ENCODE results near the gene NT5DC4.

Gene NT5DC4

GRCh38 chr2:112749755-112750559 lies 29.1 kb downstream of the NT5DC4 start:
- H3K9ac ChIP-seq (ENCODE audit: low read depth in 1 of 2, low read length in 2 of 2) = no peak overlapping the region
- no peak overlapping the region for H3K27ac ChIP-seq (ENCODE audit: low read depth in 2 of 2, low read length in 2 of 2)

GRCh38 chr2:112750560-112750843 lies 29.7 kb downstream of the NT5DC4 start:
- Histone ChIP-seq H3K9me3 (ENCODE audit: control insufficient read depth in 2 of 2, low read length in 2 of 2) (no peaks in the 10 kb centered on the region), H3K4me3 (ENCODE audit: low read length in 2 of 2) (no peak overlapping the region), H3K27me3 (ENCODE audit: control insufficient read depth in 2 of 2, insufficient read depth in 2 of 2, low read length in 2 of 2) (no peaks in the 10 kb centered on the region), H3K4me1 (ENCODE audit: control insufficient read depth in 2 of 2, insufficient read depth in 2 of 2, low read length in 2 of 2) (peaks cover 0 to 8% of the 10 kb centered on the region in 2 donors), H3K36me3 (ENCODE audit: control insufficient read depth in 2 of 2, insufficient read depth in 2 of 2, low read length in 2 of 2) (peaks cover 0 to 2% of the 10 kb centered on the region in 2 donors), H3K9ac (ENCODE audit: low read depth in 1 of 2, low read length in 2 of 2) (no peak overlapping the region), H3K27ac (ENCODE audit: low read depth in 2 of 2, low read length in 2 of 2) (no peak overlapping the region)

More at GRCh38 chr2:112749755-112750559, 29.1 kb downstream of the NT5DC4 start:
- H3K36me3 ChIP-seq (ENCODE audit: control insufficient read depth in 2 of 2, insufficient read depth in 2 of 2, low read length in 2 of 2) = no peaks in the 10 kb centered on the region
- H3K27me3 ChIP-seq (ENCODE audit: control insufficient read depth in 2 of 2, insufficient read depth in 2 of 2, low read length in 2 of 2) = no peaks in the 10 kb centered on the region
- no peaks in the 10 kb centered on the region for H3K9me3 ChIP-seq (ENCODE audit: control insufficient read depth in 2 of 2, low read length in 2 of 2)
- H3K4me3 ChIP-seq (ENCODE audit: low read length in 2 of 2) = no peak overlapping the region
- H3K4me1 ChIP-seq (ENCODE audit: control insufficient read depth in 2 of 2, insufficient read depth in 2 of 2, low read length in 2 of 2) = peaks cover 0 to 8% of the 10 kb centered on the region in 2 donors

- no peak overlapping the region for H3K4me3 ChIP-seq (ENCODE audit: low read length in 2 of 2)
- H3K36me3 ChIP-seq (ENCODE audit: control insufficient read depth in 2 of 2, insufficient read depth in 2 of 2, low read length in 2 of 2) = peaks cover 0 to 2% of the 10 kb centered on the region in 2 donors
- no peaks in the 10 kb centered on the region for H3K27me3 ChIP-seq (ENCODE audit: control insufficient read depth in 2 of 2, insufficient read depth in 2 of 2, low read length in 2 of 2)
- no peaks in the 10 kb centered on the region for H3K9me3 ChIP-seq (ENCODE audit: control insufficient read depth in 2 of 2, low read length in 2 of 2)
- no peak overlapping the region for H3K27ac ChIP-seq (ENCODE audit: low read depth in 2 of 2, low read length in 2 of 2)
- H3K4me1 ChIP-seq (ENCODE audit: control insufficient read depth in 2 of 2, insufficient read depth in 2 of 2, low read length in 2 of 2) = peaks cover 0 to 8% of the 10 kb centered on the region in 2 donors
- no peak overlapping the region for H3K9ac ChIP-seq (ENCODE audit: low read depth in 1 of 2, low read length in 2 of 2)
Observed at GRCh38 chr2:112751451-112752197, 30.8 kb downstream of the NT5DC4 start.

GRCh38 chr2:112752667-112753066 lies 31.8 kb downstream of the NT5DC4 start:
- Histone ChIP-seq H3K4me3 (ENCODE audit: low read length in 2 of 2) (no peak overlapping the region), H3K4me1 (ENCODE audit: control insufficient read depth in 2 of 2, insufficient read depth in 2 of 2, low read length in 2 of 2) (peaks cover 0 to 8% of the 10 kb centered on the region in 2 donors), H3K36me3 (ENCODE audit: control insufficient read depth in 2 of 2, insufficient read depth in 2 of 2, low read length in 2 of 2) (peaks cover 0 to 2% of the 10 kb centered on the region in 2 donors), H3K9me3 (ENCODE audit: control insufficient read depth in 2 of 2, low read length in 2 of 2) (no peaks in the 10 kb centered on the region), H3K27me3 (ENCODE audit: control insufficient read depth in 2 of 2, insufficient read depth in 2 of 2, low read length in 2 of 2) (no peaks in the 10 kb centered on the region), H3K27ac (ENCODE audit: low read depth in 2 of 2, low read length in 2 of 2) (no peak overlapping the region), H3K9ac (ENCODE audit: low read depth in 1 of 2, low read length in 2 of 2) (no peak overlapping the region)

GRCh38 chr2:112754564-112754963 lies 33.7 kb downstream of the NT5DC4 start:
- no peak overlapping the region for H3K27ac ChIP-seq (ENCODE audit: low read depth in 2 of 2, low read length in 2 of 2)
- no peaks in the 10 kb centered on the region for H3K27me3 ChIP-seq (ENCODE audit: control insufficient read depth in 2 of 2, insufficient read depth in 2 of 2, low read length in 2 of 2)
- peaks cover 0 to 2% of the 10 kb centered on the region in 2 donors for H3K36me3 ChIP-seq (ENCODE audit: control insufficient read depth in 2 of 2, insufficient read depth in 2 of 2, low read length in 2 of 2)
- no peak overlapping the region for H3K9ac ChIP-seq (ENCODE audit: low read depth in 1 of 2, low read length in 2 of 2)
- H3K4me3 ChIP-seq (ENCODE audit: low read length in 2 of 2) = no peak overlapping the region
- peaks cover 0 to 8% of the 10 kb centered on the region in 2 donors for H3K4me1 ChIP-seq (ENCODE audit: control insufficient read depth in 2 of 2, insufficient read depth in 2 of 2, low read length in 2 of 2)
- H3K9me3 ChIP-seq (ENCODE audit: control insufficient read depth in 2 of 2, low read length in 2 of 2) = no peaks in the 10 kb centered on the region

GRCh38 chr2:112755444-112755843 lies 34.6 kb downstream of the NT5DC4 start:
- Histone ChIP-seq H3K9ac (ENCODE audit: low read depth in 1 of 2, low read length in 2 of 2) (no peak overlapping the region), H3K4me3 (ENCODE audit: low read length in 2 of 2) (no peak overlapping the region), H3K36me3 (ENCODE audit: control insufficient read depth in 2 of 2, insufficient read depth in 2 of 2, low read length in 2 of 2) (peaks cover 0 to 2% of the 10 kb centered on the region in 2 donors), H3K4me1 (ENCODE audit: control insufficient read depth in 2 of 2, insufficient read depth in 2 of 2, low read length in 2 of 2) (peaks cover 0 to 6% of the 10 kb centered on the region in 2 donors), H3K27me3 (ENCODE audit: control insufficient read depth in 2 of 2, insufficient read depth in 2 of 2, low read length in 2 of 2) (no peaks in the 10 kb centered on the region), H3K27ac (ENCODE audit: low read depth in 2 of 2, low read length in 2 of 2) (no peak overlapping the region), H3K9me3 (ENCODE audit: control insufficient read depth in 2 of 2, low read length in 2 of 2) (no peaks in the 10 kb centered on the region)

- Histone ChIP-seq H3K9me3 (ENCODE audit: control insufficient read depth in 2 of 2, low read length in 2 of 2) (no peaks in the 10 kb centered on the region), H3K27me3 (ENCODE audit: control insufficient read depth in 2 of 2, insufficient read depth in 2 of 2, low read length in 2 of 2) (no peaks in the 10 kb centered on the region), H3K4me3 (ENCODE audit: low read length in 2 of 2) (no peak overlapping the region), H3K4me1 (ENCODE audit: control insufficient read depth in 2 of 2, insufficient read depth in 2 of 2, low read length in 2 of 2) (peaks cover 0 to 4% of the 10 kb centered on the region in 2 donors), H3K9ac (ENCODE audit: low read depth in 1 of 2, low read length in 2 of 2) (no peak overlapping the region), H3K36me3 (ENCODE audit: control insufficient read depth in 2 of 2, insufficient read depth in 2 of 2, low read length in 2 of 2) (peaks cover 0 to 2% of the 10 kb centered on the region in 2 donors), H3K27ac (ENCODE audit: low read depth in 2 of 2, low read length in 2 of 2) (no peak overlapping the region)
Observed at GRCh38 chr2:112756207-112756606, 35.4 kb downstream of the NT5DC4 start.

GRCh38 chr2:112757265-112757664 lies 36.4 kb downstream of the NT5DC4 start:
- Histone ChIP-seq H3K27me3 (ENCODE audit: control insufficient read depth in 2 of 2, insufficient read depth in 2 of 2, low read length in 2 of 2) (no peaks in the 10 kb centered on the region), H3K27ac (ENCODE audit: low read depth in 2 of 2, low read length in 2 of 2) (no peak overlapping the region), H3K9me3 (ENCODE audit: control insufficient read depth in 2 of 2, low read length in 2 of 2) (no peaks in the 10 kb centered on the region), H3K4me3 (ENCODE audit: low read length in 2 of 2) (no peak overlapping the region), H3K4me1 (ENCODE audit: control insufficient read depth in 2 of 2, insufficient read depth in 2 of 2, low read length in 2 of 2) (no peaks in the 10 kb centered on the region), H3K36me3 (ENCODE audit: control insufficient read depth in 2 of 2, insufficient read depth in 2 of 2, low read length in 2 of 2) (peaks cover 0 to 2% of the 10 kb centered on the region in 2 donors), H3K9ac (ENCODE audit: low read depth in 1 of 2, low read length in 2 of 2) (no peak overlapping the region)

- Histone ChIP-seq H3K9ac (ENCODE audit: low read depth in 1 of 2, low read length in 2 of 2) (no peak overlapping the region), H3K36me3 (ENCODE audit: control insufficient read depth in 2 of 2, insufficient read depth in 2 of 2, low read length in 2 of 2) (peaks cover 0 to 2% of the 10 kb centered on the region in 2 donors), H3K4me3 (ENCODE audit: low read length in 2 of 2) (no peak overlapping the region), H3K27ac (ENCODE audit: low read depth in 2 of 2, low read length in 2 of 2) (no peak overlapping the region), H3K9me3 (ENCODE audit: control insufficient read depth in 2 of 2, low read length in 2 of 2) (no peaks in the 10 kb centered on the region), H3K4me1 (ENCODE audit: control insufficient read depth in 2 of 2, insufficient read depth in 2 of 2, low read length in 2 of 2) (peaks cover 0 to 2% of the 10 kb centered on the region in 2 donors), H3K27me3 (ENCODE audit: control insufficient read depth in 2 of 2, insufficient read depth in 2 of 2, low read length in 2 of 2) (no peaks in the 10 kb centered on the region)
Observed at GRCh38 chr2:112758711-112759110, 37.9 kb downstream of the NT5DC4 start.

- Histone ChIP-seq H3K9me3 (ENCODE audit: control insufficient read depth in 2 of 2, low read length in 2 of 2) (no peaks in the 10 kb centered on the region), H3K4me3 (ENCODE audit: low read length in 2 of 2) (no peak overlapping the region), H3K27ac (ENCODE audit: low read depth in 2 of 2, low read length in 2 of 2) (no peak overlapping the region), H3K36me3 (ENCODE audit: control insufficient read depth in 2 of 2, insufficient read depth in 2 of 2, low read length in 2 of 2) (peaks cover 0 to 2% of the 10 kb centered on the region in 2 donors), H3K4me1 (ENCODE audit: control insufficient read depth in 2 of 2, insufficient read depth in 2 of 2, low read length in 2 of 2) (peaks cover 5 to 6% of the 10 kb centered on the region in 2 donors), H3K9ac (ENCODE audit: low read depth in 1 of 2, low read length in 2 of 2) (no peak overlapping the region), H3K27me3 (ENCODE audit: control insufficient read depth in 2 of 2, insufficient read depth in 2 of 2, low read length in 2 of 2) (no peaks in the 10 kb centered on the region)
Observed at GRCh38 chr2:112760149-112760548, 39.3 kb downstream of the NT5DC4 start.
